Middle frontal gyrus (tissue), 1 donor: Measurements from ENCODE around the gene HINT1.
"Not testable (repeated sequence)": the region's sequence is repeated elsewhere in the genome, so short reads cannot be mapped to it uniquely, and the experiment has no call there.

ENCODE experiments used
- DNase-seq: peaks from one replicate; pipeline ENCODE4 v3.0.0-alpha.2; 2015; ENCODE audit warnings: low spot score; ENCODE audit errors: extremely low spot score

HINT1 gene

GRCh38 chr5:131165119-131165727, at the start of gene HINT1:
HINT1 (minus strand) TSS chr5:131165256; CDS start chr5:131165205, 51 bp downstream.
- DNase-seq = peak; percentile 78

DNA sequence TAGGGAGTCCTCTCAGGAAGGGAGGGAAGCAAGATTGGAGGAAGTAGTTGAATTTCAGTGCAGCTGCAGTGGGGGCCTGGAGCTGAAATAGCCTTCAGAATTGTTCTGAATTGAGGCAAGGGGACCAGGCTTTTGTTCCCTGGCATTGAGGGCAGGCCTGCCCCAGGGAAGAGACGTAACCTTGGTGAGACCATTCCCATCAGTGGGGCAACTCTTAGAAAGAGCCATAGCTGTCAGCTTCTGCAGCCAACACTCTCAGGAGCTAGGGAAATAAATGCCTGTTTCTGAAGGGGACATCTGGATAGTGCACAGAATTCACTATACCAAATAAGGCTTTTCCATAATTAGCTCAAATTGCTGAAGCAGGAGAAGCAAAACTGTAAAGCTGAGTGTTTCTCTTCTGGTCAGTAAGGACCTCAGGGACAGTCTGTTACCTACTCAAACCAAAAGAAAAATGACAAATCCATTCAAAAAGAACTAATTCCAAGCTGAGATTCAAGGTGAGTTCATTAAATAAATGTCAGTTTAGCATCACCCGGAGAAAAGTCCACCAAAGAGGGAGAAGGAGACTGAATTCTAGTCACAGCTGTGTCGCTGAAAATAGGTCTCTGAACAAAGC, 49.7 kb upstream of the HINT1 start:
- DNase-seq = peak; percentile 40

DNA sequence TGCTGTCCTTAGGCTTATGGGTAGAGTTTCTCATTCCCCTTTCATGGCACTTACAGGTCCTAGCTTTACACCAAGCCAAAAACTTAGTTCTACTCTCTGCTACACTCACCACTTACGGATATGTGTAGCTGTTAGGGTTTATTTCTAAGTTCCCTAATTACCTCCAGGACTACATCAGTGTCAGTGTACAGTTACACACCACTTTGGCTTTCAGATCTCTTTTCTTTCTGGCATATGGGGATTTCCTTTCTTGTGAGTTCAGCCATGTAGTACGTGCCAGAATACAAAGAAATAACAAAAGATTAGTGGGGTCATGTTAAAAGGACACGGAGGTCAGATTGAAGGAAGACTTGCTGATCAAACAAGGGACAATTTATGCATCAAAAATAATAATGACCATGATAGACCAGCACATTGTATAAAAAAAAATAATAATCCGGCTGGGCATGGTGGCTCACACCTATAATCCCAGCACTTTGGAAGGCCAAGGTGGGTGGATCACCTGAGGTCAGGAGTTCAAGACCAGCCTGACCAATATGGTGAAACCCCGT, 47.5 kb upstream of the HINT1 start:
- DNase-seq = no peak

DNA sequence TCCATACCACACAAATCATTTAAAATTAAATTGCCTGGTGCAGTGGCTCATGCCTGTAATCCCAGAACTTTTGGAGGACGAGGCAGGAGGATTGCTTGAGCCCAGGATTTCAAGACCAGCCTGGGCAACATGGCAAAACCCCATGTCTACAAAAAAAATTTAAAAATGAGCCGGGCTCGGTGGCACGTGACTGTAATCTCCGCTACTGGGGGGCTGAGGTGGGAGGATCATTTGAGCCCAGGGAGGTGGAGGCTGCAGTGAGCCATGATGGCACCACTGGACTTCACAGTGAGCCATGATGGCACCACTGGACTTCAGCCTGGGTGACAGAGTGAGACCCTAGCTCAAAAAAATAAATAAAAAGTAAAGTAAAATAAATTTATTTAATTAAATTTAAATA, 46.6 kb upstream of the HINT1 start:
- DNase-seq = no peak

- no peak for DNase-seq
Observed at GRCh38 chr5:131210151-131210510, 45.1 kb upstream of the HINT1 start.

GRCh38 chr5:131209506-131210150, 44.6 kb upstream of the HINT1 start:
- DNase-seq = no peak

- no peak for DNase-seq
Observed at GRCh38 chr5:131209175-131209505, 44.1 kb upstream of the HINT1 start.

DNA sequence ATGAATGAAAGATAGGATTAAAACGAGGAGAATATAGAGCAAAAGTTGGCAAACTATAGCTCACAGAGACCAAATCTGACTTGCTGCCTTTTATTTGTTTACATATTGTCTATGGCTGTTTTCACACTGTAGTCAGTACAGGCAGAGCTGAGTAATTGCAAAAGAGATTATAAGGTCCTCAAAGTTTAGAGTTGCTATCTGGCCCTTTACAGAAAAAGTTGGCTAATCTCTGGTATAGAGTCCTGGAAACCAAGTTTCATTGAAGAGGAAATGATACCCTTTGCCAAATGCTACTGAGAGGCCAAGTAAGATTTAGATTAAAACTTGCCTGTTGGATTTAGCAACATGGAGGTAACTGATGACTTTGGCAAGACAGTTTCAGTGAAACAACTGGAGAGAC, 41.7 kb upstream of the HINT1 start:
- no peak for DNase-seq

DNA sequence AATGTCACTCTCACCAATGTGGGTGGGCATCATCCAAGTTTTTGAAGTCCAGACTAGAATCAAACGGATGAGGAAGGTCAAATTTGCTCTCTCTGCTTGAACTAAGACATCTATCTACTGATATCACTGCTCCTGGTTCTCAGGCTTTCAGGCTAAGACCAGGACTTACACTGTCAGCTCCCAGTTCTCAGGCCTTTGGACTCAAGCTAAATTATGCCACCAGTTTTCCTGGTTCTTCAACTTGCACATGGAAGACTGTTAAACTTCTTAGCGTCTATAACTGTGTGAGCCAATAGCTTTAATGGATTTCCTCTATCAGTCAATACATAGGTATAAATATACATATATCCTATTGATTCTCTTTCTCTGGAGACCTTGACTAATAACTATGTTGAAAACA, 41.0 kb upstream of the HINT1 start:
- DNase-seq = no peak

DNA sequence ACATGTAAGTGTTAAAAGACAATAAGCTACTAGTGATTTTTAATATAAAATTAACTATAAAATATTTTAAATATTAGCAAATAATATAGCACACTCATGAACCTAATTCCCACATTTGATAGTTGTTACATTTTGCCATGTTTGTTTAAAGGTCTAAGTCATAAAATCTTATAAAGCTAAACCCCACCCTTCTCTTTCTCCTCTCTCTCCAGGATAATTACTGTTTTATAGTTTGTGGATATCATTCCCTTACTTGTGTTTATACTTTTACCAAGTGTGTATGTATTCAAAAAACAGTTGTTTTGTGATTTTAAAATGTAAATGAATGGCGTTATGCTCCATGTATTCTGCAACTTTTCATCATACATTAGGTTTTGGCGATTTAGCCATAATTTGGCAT, 39.9 kb upstream of the HINT1 start:
- no peak for DNase-seq

- DNase-seq = no peak
Observed at GRCh38 chr5:131200560-131200959, 35.5 kb upstream of the HINT1 start.

DNA sequence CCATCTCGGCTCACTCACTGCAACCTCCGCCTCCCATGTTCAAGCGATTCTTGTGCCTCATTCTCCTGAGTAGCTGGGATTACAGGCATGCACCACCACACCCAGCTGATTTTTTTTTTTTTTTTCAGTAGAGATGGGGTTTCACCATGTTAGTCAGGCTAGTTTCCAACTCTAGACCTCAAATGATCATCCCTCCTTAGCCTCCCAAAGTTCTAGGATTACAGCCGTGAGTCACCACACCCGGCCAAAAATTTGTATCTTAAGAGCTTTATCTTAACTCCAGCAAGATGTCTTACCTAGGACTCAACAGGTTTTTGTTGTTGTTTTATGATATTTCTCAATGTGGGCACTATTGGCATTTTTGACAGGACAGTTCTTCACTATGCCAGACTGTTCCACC, 33.6 kb upstream of the HINT1 start:
- DNase-seq = no peak

DNA sequence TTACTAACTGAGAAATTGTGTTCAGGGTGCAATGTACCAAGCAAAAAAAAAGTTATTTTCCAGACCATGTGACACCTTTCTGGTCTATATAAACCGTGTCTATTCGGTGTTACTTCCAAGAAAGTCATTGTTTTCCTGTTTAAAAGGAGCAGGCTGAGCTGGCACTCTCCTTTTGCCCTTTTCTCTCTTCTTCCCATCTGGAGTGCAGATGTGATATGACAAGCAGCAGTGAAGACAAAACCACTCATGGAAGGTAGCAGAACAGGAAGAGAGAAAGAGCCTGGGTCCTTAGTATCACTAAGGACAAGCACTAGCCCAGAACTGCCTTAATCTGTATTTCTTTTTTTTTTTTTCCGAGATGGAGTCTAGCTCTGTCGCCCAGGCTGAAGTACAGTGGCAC, 31.3 kb upstream of the HINT1 start:
- no peak for DNase-seq

DNA sequence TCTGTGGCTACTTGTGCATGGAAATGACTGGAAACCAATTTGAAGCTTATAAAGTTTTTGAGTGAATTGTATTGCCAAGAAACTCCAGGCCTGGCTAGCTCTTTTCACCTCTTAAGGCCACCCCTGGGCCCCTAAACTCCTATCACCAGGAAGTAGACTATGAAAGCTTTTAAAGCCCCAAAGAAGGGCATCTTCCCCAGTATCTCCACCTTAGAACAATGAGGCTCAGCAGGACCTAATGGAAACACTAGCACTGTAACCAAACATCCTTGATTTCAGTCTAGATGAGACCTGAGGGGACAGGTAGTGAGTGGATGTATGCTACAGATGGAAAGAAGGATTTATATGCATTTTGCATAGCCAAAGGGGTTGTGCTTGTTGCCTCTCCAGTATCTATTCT, 30.6 kb upstream of the HINT1 start:
- DNase-seq = no peak

GRCh38 chr5:131194725-131195124, 29.7 kb upstream of the HINT1 start:
- DNase-seq = no peak

DNA sequence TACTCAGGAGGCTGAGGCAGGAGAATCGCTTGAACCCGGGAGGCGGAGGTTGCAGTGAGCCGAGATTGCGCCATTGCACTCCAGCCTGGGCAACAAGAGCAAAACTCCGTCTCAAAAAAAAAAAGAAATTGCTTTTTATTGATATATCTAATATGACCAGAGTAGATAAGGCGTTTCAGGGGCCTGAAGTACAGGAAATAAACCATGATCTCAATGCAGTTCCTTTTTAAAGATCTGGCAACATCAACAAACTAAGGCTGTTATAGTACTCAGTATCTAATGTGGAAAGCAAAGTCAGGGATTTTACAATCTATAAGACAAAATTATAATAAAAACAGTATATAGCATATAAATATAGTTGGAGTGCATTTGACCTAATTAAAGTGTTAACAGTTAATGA, 28.8 kb upstream of the HINT1 start:
- DNase-seq = not testable (repeated sequence)

- no peak for DNase-seq
Observed at GRCh38 chr5:131193106-131193505, 28.1 kb upstream of the HINT1 start.

DNA sequence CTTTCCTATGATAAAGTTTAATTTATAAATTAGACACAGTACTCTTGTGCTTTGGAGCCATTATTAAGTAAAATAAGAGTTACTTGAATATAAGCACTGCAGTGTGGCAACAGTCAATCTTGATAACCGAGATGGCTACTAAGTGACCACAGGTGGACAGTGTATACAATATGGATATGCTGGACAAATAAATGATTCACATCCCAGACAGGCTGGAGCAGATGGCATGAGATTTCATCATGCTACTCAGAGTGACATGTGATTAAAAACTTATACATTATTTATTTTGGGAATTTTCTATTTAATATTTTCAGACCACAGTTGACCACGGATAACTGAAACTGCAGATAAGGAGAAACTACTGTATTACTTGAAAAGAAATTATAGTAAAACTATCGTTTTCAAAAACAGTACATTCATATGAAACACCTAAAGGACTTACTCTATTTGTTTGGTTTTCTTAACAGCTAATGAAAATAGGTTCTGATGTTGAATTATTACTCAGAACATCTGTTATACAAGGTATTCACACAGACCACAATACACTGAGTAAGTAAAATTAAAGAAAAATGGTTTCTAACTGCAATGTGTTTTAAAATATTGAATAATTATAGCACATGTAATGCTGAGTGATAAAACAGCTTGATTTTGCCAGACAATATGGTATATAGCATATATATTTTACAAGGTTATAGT, 21.7 kb upstream of the HINT1 start:
- DNase-seq = no peak

- no peak for DNase-seq
Observed at GRCh38 chr5:131185523-131186104, 20.6 kb upstream of the HINT1 start.

GRCh38 chr5:131182839-131183238, 17.8 kb upstream of the HINT1 start:
- DNase-seq = no peak

DNA sequence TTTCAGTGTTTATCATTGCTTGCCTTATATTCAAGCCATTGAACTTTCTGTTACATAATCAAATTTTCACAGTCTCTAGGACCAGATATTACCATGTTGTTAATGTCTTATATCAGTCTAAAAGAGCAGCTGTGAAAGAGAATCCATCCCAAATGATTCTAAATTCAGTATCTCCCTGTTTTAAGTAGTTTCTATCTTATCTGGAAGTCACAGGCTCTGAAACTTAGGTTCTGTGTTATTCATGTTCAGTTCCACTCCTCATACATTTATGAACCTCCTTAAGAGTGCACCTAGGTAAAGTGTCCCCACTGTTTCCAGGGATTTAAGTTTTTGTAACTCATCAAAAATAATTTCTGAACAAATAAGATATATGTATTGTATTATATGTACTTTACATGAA, 15.4 kb upstream of the HINT1 start:
- DNase-seq = no peak

- DNase-seq = no peak
Observed at GRCh38 chr5:131171276-131171810, 6.3 kb upstream of the HINT1 start.
